GM10266 (cell line): ENCODE measurements around the gene KIF6.
A peak's percentile ranks its signal among the peaks of the same experiment; 100 is the strongest.

Source experiments
- DNase-seq: peaks from one replicate; pipeline ENCODE4 v3.0.0; 2012; ENCODE audit errors: extremely low spot score
- TF ChIP-seq, protein P1 (sequence below): IDR thresholded peaks from 2 replicates; pipeline ENCODE4 v1.5.1; 2012; ENCODE audit warnings: mild to moderate bottlenecking, low read depth; ENCODE audit not compliant: control insufficient read depth, insufficient read depth; ENCODE audit errors: missing control alignments

Gene KIF6

DNA sequence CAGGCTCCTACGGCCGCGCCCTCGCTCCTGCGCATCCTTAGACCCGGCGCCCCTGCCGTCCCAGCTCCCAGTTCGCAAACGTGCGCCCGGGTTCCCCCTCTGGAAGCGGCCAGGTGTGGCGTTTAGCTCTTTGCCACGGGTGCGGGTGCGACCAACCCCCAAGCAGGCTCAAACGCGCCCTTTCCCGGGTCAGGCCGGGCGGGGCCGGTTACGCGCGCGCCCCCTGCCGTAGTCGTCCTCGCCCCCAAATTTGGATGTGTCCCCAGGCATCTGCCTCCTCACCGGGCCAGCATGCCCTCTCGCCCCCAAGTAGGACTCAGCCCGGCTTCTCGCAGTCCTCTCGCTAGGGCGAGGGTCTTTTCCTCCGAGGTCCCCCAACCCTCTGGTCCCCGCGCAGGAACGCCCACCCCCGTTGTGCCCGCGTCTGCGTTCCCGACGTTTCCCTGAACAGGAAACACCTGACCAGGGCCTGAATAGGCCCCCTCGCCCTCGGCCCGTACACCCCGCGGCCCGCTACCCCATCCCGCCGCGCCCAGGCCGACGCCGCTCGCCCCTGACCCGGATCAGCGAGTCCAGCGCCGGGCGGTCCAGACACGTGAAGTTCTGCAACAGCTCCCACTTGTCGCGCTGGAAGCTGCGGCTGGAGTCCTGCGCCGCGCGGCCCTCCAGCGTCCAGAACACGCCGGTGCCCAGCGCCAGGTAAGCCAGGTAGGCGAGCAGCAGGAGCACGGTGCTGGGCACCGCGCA is 411.5 kb downstream of the KIF6 start:
- DNase-seq, result no peak
- TF ChIP-seq, protein P1, sequence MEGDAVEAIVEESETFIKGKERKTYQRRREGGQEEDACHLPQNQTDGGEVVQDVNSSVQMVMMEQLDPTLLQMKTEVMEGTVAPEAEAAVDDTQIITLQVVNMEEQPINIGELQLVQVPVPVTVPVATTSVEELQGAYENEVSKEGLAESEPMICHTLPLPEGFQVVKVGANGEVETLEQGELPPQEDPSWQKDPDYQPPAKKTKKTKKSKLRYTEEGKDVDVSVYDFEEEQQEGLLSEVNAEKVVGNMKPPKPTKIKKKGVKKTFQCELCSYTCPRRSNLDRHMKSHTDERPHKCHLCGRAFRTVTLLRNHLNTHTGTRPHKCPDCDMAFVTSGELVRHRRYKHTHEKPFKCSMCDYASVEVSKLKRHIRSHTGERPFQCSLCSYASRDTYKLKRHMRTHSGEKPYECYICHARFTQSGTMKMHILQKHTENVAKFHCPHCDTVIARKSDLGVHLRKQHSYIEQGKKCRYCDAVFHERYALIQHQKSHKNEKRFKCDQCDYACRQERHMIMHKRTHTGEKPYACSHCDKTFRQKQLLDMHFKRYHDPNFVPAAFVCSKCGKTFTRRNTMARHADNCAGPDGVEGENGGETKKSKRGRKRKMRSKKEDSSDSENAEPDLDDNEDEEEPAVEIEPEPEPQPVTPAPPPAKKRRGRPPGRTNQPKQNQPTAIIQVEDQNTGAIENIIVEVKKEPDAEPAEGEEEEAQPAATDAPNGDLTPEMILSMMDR, result no peak

DNA sequence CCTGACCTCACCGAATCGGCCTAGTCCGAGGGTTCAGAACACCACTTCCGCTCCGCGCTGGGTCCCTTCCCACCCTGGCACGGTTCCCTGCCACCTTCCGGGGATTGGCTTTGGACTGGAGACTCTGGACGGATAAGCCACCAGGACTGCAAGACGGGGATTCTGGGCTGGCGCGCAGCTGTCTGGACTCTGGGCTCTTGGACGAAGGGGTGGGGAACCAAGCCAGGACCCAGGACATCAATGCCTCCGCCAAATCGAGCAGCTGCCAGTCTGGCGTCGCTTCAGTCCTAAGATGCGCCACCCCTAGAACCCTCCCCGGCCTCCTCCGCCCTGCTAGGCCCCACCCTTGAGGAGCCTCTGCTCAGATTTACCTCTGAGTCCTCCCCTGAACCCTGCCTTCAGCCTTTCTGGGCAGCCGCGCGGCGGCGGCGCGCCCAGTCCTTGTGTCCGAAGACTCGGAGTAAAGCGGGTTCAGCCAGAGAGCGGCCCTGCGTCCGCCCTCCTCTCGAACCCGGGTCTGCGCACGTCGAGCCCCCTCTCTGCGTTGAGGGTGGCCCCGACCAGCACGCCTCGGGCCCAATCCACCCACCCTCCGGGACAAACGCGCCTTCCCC is 412.2 kb downstream of the KIF6 start:
- TF ChIP-seq, protein P1, result no peak
- no peak for DNase-seq

DNA sequence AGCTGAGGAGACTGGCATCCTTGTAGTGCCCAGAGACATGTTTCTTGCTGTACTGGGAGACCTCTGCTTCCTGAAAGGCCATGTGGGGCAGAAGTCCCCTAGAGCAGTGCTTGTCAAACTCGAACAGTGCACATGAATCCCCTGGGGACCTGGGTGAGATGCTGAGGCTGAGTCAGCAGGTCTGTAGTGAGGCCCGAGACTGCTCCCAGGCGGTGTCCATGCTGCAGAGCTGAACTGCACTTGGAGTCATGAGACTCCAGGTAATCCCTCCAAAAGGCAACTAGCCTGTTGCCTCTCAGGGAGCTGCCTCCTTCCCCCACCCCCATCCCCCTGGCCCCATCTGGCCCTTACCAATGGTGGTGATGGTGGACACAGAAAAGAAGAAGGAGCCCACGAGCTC is 414.7 kb downstream of the KIF6 start:
- DNase-seq, result no peak
- TF ChIP-seq, protein P1, result no peak

DNA sequence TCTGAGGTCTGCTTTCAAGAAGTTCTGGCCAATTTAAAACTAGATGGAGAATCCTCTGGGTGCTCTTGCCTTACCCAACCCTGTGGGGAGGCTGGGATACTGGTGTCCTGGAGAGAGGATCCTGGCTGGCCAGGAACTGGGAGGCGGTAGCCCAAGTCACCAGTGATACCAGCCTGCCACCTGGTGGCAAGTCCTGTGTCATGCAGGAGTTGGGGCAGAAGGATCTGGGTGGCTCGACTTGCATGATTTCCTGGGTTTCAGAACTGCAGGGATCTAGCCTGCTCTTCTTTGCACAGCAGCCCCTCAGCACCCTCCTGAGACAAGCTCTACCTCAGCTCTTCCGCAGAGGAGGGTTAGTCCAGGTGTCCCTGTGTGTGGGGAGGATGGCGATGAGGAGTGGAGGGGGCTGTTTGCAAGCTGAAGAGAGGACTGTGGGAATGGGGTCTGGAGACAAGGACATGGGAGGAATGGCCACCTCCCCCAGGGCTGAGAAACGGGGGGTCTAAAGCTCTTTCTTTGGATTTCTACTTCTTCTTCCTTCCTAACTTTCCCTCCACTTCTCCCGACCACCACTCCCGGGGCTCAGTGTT is 415.2 kb downstream of the KIF6 start:
- TF ChIP-seq, protein P1, result peak; percentile 90
- DNase-seq, result peak; percentile 80

DNA sequence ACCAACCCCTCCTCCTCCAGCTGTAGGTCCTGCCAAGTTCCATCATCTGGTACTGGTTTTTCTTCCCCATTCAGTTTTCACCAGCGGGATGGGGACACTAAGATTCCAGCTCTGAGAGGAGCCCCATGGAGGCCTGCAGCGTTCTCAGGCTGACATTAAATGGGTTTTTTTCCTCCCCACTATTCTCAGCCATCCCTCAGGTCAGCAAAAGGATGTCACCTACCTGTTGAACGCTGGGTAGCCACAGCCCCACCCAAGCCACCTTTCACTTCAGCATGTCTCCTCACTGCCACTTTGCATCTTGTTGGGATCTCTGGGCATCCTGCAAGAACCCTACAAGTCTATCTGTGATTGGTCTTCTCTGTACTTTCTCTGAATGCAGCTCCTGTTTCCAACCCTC is 417.7 kb downstream of the KIF6 start:
- DNase-seq, result no peak
- TF ChIP-seq, protein P1, result no peak

DNA sequence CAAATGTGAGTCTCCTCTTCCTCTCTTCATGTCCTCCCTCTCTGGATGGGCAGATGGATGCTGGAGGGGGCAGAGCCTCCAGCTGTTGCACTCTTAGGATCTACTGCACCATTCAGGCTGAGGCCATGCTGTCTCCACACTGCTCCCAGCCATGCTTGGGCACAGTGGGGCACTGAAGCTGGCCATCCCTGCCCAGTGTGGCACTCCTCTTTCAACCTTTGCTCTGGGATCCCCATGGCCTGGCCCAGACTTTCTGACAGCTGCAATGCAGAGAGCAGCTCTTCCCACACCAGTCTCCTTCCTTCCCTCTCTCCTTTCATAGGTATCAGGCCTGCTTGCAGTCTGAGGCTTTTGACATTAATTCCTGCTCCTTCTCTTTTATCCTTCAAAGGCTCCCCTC is 420.3 kb downstream of the KIF6 start:
- DNase-seq, result no peak
- TF ChIP-seq, protein P1, result no peak
